Liver (tissue), 9 donors: ENCODE results near the gene CYP20A1. TPM values are rescaled to one million over a fixed set of nuclear protein-coding genes. Genes with fewer than 3 reads are reported as not detected.
"Not testable (repeated sequence)": the region's sequence is repeated elsewhere in the genome, so short reads cannot be mapped to it uniquely, and the experiment has no call there.

Source experiments
- DNase-seq: peaks from one replicate; pipeline ENCODE4 v3.0.0-alpha.2; 2017; ENCODE audit warnings: low spot score
- H3K27ac ChIP-seq, 2 donors: one replicate each; pipeline ENCODE4 v1.7.0; 2013; ENCODE audit warnings: inconsistent platforms in 2 of 2, low read length in 2 of 2, control low read depth in 1 of 2, low read depth in 1 of 2, mild to moderate bottlenecking in 1 of 2
- H3K27me3 ChIP-seq, 4 donors: one replicate each; pipeline versions ENCODE4 v1.6.1 to v1.7.0; 2013; ENCODE audit warnings: low read length in 3 of 4, inconsistent platforms in 1 of 4, mild to moderate bottlenecking in 1 of 4, moderate library complexity in 1 of 4; ENCODE audit not compliant: control insufficient read depth in 4 of 4, insufficient read depth in 4 of 4
- H3K36me3 ChIP-seq, 4 donors: one replicate each; pipeline versions ENCODE4 v1.6.1 to v1.7.0; 2013; ENCODE audit warnings: low read length in 3 of 4, mild to moderate bottlenecking in 3 of 4, low read depth in 1 of 4, moderate library complexity in 1 of 4; ENCODE audit not compliant: control insufficient read depth in 4 of 4, insufficient read depth in 3 of 4
- H3K4me1 ChIP-seq, 4 donors: one replicate each; pipeline versions ENCODE4 v1.6.1 to v1.7.0; 2013; ENCODE audit warnings: low read length in 3 of 4, mild to moderate bottlenecking in 3 of 4, moderate library complexity in 1 of 4; ENCODE audit not compliant: control insufficient read depth in 4 of 4, insufficient read depth in 4 of 4
- H3K4me3 ChIP-seq, 3 donors: one replicate each; pipeline versions ENCODE4 v1.6.1 to v1.7.0; 2013; ENCODE audit warnings: low read length in 3 of 3, control low read depth in 1 of 3, low read depth in 1 of 3, mild to moderate bottlenecking in 1 of 3
- H3K9ac ChIP-seq, 2 donors: one replicate each; pipeline ENCODE4 v1.7.0; 2013; ENCODE audit warnings: low read length in 2 of 2, mild to moderate bottlenecking in 2 of 2, moderate library complexity in 2 of 2, control low read depth in 1 of 2, low read depth in 1 of 2
- H3K9me3 ChIP-seq, 4 donors: one replicate each; pipeline versions ENCODE4 v1.6.1 to v1.7.0; 2013; ENCODE audit warnings: low read length in 3 of 4; ENCODE audit not compliant: control insufficient read depth in 4 of 4
- ATF3 ChIP-seq: IDR thresholded peaks from 2 replicates; pipeline ENCODE4 v1.6.1; 2016; ENCODE audit warnings: antibody characterized with exemption
- EGR1 ChIP-seq, 2 donors: IDR thresholded peaks; 2 replicates each; pipeline ENCODE4 v1.6.1; 2016 to 2018; ENCODE audit warnings: antibody characterized with exemption in 2 of 2, low read depth in 2 of 2
- FOXA1 ChIP-seq: IDR thresholded peaks from 2 replicates; pipeline ENCODE4 v1.6.1; 2016; ENCODE audit warnings: antibody characterized with exemption
- FOXA2 ChIP-seq: IDR thresholded peaks from 2 replicates; pipeline ENCODE4 v1.6.1; 2016; ENCODE audit warnings: antibody characterized with exemption
- GABPA ChIP-seq, 2 donors: IDR thresholded peaks in 1 of 2; conservative IDR thresholded peaks in 1 of 2; 2 replicates each; pipeline ENCODE4 v1.6.1; 2016; ENCODE audit warnings: antibody characterized with exemption in 2 of 2, mild to moderate bottlenecking in 1 of 2, moderate library complexity in 1 of 2
- HNF4A ChIP-seq, 2 donors: conservative IDR thresholded peaks; 2 replicates each; pipeline ENCODE4 v1.6.1; 2016; ENCODE audit warnings: antibody characterized with exemption in 2 of 2, mild to moderate bottlenecking in 2 of 2
- HNF4G ChIP-seq: IDR thresholded peaks from 2 replicates; pipeline ENCODE4 v1.6.1; 2016; ENCODE audit warnings: antibody characterized with exemption
- JUND ChIP-seq, 2 donors: IDR thresholded peaks; 2 replicates each; pipeline ENCODE4 v1.6.1; 2016; ENCODE audit warnings: antibody characterized with exemption in 2 of 2
- MAX ChIP-seq: IDR thresholded peaks from 2 replicates; pipeline ENCODE4 v1.6.1; 2016; ENCODE audit warnings: antibody characterized with exemption
- NR2F2 ChIP-seq: IDR thresholded peaks from 2 replicates; pipeline ENCODE4 v1.6.1; 2016; ENCODE audit warnings: antibody characterized with exemption
- RAD21 ChIP-seq, 2 donors: IDR thresholded peaks; 2 replicates each; pipeline ENCODE4 v1.6.1; 2016; ENCODE audit warnings: antibody characterized with exemption in 2 of 2, mild to moderate bottlenecking in 2 of 2
- REST ChIP-seq: IDR thresholded peaks from 2 replicates; pipeline ENCODE4 v1.6.1; 2016; ENCODE audit warnings: antibody characterized with exemption, mild to moderate bottlenecking
- RXRA ChIP-seq, 2 donors: IDR thresholded peaks; 2 replicates each; pipeline ENCODE4 v1.6.1; 2017 to 2018; ENCODE audit warnings: antibody characterized with exemption in 2 of 2, mild to moderate bottlenecking in 1 of 2
- SP1 ChIP-seq: IDR thresholded peaks from 2 replicates; pipeline ENCODE4 v1.6.1; 2018; ENCODE audit warnings: antibody characterized with exemption, mild to moderate bottlenecking
- TAF1 ChIP-seq: conservative IDR thresholded peaks from 2 replicates; pipeline ENCODE4 v1.6.1; 2016; ENCODE audit warnings: antibody characterized with exemption, mild to moderate bottlenecking
- YY1 ChIP-seq: IDR thresholded peaks from 2 replicates; pipeline ENCODE4 v1.6.1; 2016; ENCODE audit warnings: antibody characterized with exemption, mild to moderate bottlenecking
- WGBS: extraction: QIAGEN DNeasy Blood & Tissue Kit; methylation state at CpG from one replicate; pipeline ENCODE4 v1.1.7; 2013; 5-methylcytosine and 5-hydroxymethylcytosine counted together
- polyA plus RNA-seq, 2 donors: library from polyadenylated mRNA; stranded (reverse) in 1 of 2; unstranded in 1 of 2; fragments of 200-250 nt in 1 of 2; fragments of >200 nt in 1 of 2; fragmentation: Nextera tagmentation in 1 of 2; extraction: Ambion mirVana in 1 of 2; gene quantifications; one replicate each; pipeline versions ENCODE4 v1.2.1 to v1.2.3, GENCODE V29; 2013 to 2015
- total RNA-seq, 2 donors: library from RNA; depleted of rRNA; stranded (reverse); fragments of >200 nt; gene quantifications; one replicate each; pipeline ENCODE4 v1.2.3, GENCODE V29; 2014
- TF ChIP-seq, protein P1 (sequence below): fragments of 150-350 bp; IDR thresholded peaks from 2 replicates; pipeline ENCODE4 v1.5.1; 2017; ENCODE audit warnings: improper control_type of control experiment, low read depth, low read length; ENCODE audit not compliant: missing input control
- TF ChIP-seq, protein P2 (sequence below): IDR thresholded peaks from 2 replicates; pipeline ENCODE4 v1.6.1; 2016; ENCODE audit warnings: antibody characterized with exemption
- donor health status: healthy.
- donor health status: healthy.
- donor health status: healthy.
- donor health status: healthy.
- donor health status: healthy.

The CYP20A1 gene
- 10 to 100 TPM; 17.6 to 22.7 TPM for total RNA-seq
- polyA plus RNA-seq = 10 to 100 TPM in 1 of 2 donors, 1 to 10 TPM in 1; 5.0 to 14.5 TPM

DNA sequence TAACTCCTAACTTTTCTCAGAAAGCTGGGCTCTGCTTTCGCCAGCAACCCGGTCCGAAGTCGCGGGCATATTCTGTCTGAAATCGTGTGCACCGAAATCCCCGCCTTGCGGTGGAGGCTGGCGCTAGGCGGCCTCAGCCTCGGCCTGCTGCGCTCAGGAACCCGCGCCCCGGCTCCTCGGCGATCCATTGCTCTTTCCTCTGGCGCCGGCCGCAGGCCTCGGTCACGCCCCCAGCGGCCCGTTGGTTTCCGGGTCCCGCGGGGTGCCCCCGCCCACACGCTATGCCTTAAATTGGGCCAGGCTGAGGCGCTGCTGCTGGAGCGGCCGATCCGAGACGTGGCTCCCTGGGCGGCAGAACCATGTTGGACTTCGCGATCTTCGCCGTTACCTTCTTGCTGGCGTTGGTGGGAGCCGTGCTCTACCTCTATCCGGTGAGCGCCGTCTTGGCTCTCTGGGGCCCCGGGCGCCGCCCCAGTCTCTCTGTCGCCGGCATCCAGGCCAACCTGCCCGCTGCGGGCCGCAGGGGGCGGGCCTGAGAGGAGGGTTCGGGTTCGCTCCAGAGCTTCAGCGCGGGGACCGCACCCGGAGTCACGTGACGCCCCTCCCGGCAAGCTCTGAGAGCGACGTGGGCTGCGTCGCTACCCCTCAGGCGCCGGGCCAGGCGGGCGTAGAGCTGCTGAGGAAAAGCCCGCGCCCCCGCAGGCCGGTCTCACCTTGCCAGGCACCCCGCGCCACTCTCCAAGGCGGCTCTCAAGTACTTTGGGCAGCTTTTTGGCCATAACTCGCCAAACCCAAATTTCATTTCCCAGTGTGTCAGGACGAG, at the start of gene CYP20A1:
Gene CYP20A1, plus strand, starts transcription at position 315 of the 823 bp plus-strand sequence. Its CDS starts 45 bp downstream, at position 360.
- peaks cover 6 to 12% (median 12%) of the 10 kb centered on the region in 4 donors for H3K4me1 ChIP-seq
- H3K9ac ChIP-seq = peak within 1 kb of the TSS; percentile 57 to 98
- no peaks in the 10 kb centered on the region for H3K27me3 ChIP-seq
- peak within 1 kb of the TSS; percentile 91 to 94 for H3K27ac ChIP-seq
- H3K4me3 ChIP-seq = peak within 1 kb of the TSS; percentile 75 to 98 (median 91)
- peak; percentile 95 for DNase-seq
- WGBS = under 1% methylated on average over 80 of the region's 80 CpGs
- peaks cover 0 to 3% (median 0%) of the 10 kb centered on the region in 4 donors for H3K36me3 ChIP-seq
- TF ChIP-seq MAX = peak; percentile 72
- TF ChIP-seq, protein P1, sequence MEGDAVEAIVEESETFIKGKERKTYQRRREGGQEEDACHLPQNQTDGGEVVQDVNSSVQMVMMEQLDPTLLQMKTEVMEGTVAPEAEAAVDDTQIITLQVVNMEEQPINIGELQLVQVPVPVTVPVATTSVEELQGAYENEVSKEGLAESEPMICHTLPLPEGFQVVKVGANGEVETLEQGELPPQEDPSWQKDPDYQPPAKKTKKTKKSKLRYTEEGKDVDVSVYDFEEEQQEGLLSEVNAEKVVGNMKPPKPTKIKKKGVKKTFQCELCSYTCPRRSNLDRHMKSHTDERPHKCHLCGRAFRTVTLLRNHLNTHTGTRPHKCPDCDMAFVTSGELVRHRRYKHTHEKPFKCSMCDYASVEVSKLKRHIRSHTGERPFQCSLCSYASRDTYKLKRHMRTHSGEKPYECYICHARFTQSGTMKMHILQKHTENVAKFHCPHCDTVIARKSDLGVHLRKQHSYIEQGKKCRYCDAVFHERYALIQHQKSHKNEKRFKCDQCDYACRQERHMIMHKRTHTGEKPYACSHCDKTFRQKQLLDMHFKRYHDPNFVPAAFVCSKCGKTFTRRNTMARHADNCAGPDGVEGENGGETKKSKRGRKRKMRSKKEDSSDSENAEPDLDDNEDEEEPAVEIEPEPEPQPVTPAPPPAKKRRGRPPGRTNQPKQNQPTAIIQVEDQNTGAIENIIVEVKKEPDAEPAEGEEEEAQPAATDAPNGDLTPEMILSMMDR = peak; percentile 46
- peak; percentile 43 to 60 for TF ChIP-seq RAD21 (IDR thresholded peaks at IDR 0.05)
- no peak for TF ChIP-seq HNF4G
- peak; percentile 54 for TF ChIP-seq NR2F2
- TF ChIP-seq FOXA1 = peak; percentile 53
- peak in 1 of 2 donors; percentile 41 for TF ChIP-seq RXRA (IDR thresholded peaks at IDR 0.05)
- no peak for TF ChIP-seq ATF3
- TF ChIP-seq REST = peak; percentile 83
- no peak for TF ChIP-seq FOXA2
- peak in 1 of 2 donors; percentile 74 for TF ChIP-seq EGR1 (IDR thresholded peaks at IDR 0.05; ENCODE audit: low read depth in 2 of 2)
- peak in 1 of 2 donors; percentile 20 for TF ChIP-seq JUND (IDR thresholded peaks at IDR 0.05)
- no peak for TF ChIP-seq HNF4A (conservative IDR thresholded peaks at IDR 0.05)
- TF ChIP-seq GABPA (IDR thresholded peaks at IDR 0.05 in 1 of 2, conservative IDR thresholded peaks at IDR 0.05 in 1 of 2) = peak in 1 of 2 donors; percentile 80
- TF ChIP-seq, protein P2, sequence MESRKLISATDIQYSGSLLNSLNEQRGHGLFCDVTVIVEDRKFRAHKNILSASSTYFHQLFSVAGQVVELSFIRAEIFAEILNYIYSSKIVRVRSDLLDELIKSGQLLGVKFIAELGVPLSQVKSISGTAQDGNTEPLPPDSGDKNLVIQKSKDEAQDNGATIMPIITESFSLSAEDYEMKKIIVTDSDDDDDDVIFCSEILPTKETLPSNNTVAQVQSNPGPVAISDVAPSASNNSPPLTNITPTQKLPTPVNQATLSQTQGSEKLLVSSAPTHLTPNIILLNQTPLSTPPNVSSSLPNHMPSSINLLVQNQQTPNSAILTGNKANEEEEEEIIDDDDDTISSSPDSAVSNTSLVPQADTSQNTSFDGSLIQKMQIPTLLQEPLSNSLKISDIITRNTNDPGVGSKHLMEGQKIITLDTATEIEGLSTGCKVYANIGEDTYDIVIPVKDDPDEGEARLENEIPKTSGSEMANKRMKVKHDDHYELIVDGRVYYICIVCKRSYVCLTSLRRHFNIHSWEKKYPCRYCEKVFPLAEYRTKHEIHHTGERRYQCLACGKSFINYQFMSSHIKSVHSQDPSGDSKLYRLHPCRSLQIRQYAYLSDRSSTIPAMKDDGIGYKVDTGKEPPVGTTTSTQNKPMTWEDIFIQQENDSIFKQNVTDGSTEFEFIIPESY = peak; percentile 76
- TF ChIP-seq YY1 = peak; percentile 92
- peak; percentile 77 for TF ChIP-seq TAF1
- peak; percentile 84 for TF ChIP-seq SP1
- no peaks in the 10 kb centered on the region for H3K9me3 ChIP-seq

DNA sequence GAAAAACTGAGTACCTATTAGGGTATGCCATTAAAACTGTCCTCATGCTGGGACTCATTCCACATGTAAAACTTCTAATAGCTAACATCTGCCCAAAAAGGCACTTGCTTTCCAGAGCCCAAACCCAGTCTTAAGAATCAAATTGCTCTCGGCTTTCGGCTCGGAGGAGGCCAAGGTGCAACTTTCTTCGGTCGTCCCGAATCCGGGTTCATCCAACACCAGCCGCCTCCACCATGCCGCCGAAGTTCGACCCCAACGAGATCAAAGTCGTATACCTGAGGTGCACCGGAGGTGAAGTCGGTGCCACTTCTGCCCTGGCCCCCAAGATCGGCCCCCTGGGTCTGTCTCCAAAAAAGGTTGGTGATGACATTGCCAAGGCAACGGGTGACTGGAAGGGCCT, 48.3 kb upstream of the CYP20A1 start:
- not testable (repeated sequence) for DNase-seq, H3K4me3 ChIP-seq, H3K27ac ChIP-seq, H3K9ac ChIP-seq, H3K4me1 ChIP-seq, H3K9me3 ChIP-seq, H3K27me3 ChIP-seq
- H3K36me3 ChIP-seq = peaks cover 5 to 32% (median 23%) of the 10 kb centered on the region in 4 donors
- WGBS = 95% methylated on average over 16 of the region's 17 CpGs

GRCh38 chr2:203191026-203191425, 47.8 kb upstream of the CYP20A1 start:
- over 99% methylated on average over 6 of the region's 6 CpGs for WGBS

More at GRCh38 chr2:203191026-203191425, 47.8 kb upstream of the CYP20A1 start:
- H3K27me3 ChIP-seq, DNase-seq, H3K9me3 ChIP-seq, H3K27ac ChIP-seq, H3K4me3 ChIP-seq, H3K4me1 ChIP-seq, H3K9ac ChIP-seq: not testable (repeated sequence)
- H3K36me3 ChIP-seq = peaks cover 5 to 30% (median 21%) of the 10 kb centered on the region in 4 donors
